Subcutaneous adipose tissue (tissue), 4 donors: Measurements from ENCODE around the gene FUT8. TPM values are rescaled to one million over a fixed set of nuclear protein-coding genes. Genes with fewer than 3 reads are reported as not detected.

Source experiments
- total RNA-seq, 4 donors: library from RNA; depleted of rRNA; stranded (reverse); fragments of >200 nt; gene quantifications; one replicate each; pipeline ENCODE4 v1.1.0, GENCODE V29; 2016
- TF ChIP-seq, protein P1 (sequence below): fragments of 450-650 bp; IDR thresholded peaks from one replicate; pipeline ENCODE4 v1.5.1; 2016; ENCODE audit warnings: low read depth, mild to moderate bottlenecking, control low read depth, antibody characterized with exemption, moderate library complexity

The FUT8 gene
- total RNA-seq, 4 donors from 2014 or later, result 21.8 to 33.3 (median 24.7) TPM

DNA sequence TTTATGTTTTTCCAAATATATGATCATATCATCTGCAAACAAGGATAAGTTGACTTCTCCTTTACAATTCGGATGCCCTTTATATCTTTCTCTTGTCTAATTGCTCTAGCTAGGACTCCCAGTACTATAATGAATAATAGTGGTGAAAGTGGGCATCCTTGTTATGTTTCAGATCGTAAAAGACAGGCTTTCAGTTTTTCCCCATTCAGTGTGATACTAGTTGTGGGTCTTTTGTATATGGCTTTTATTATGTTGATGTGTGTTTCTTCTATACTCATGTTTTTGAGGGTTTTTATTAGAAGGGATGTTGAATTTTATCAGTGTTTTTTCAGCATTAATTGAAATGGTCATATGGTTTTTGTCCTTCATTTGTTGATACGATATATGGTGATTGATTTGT lies 97.3 kb downstream of the FUT8 start:
- TF ChIP-seq, protein P1, sequence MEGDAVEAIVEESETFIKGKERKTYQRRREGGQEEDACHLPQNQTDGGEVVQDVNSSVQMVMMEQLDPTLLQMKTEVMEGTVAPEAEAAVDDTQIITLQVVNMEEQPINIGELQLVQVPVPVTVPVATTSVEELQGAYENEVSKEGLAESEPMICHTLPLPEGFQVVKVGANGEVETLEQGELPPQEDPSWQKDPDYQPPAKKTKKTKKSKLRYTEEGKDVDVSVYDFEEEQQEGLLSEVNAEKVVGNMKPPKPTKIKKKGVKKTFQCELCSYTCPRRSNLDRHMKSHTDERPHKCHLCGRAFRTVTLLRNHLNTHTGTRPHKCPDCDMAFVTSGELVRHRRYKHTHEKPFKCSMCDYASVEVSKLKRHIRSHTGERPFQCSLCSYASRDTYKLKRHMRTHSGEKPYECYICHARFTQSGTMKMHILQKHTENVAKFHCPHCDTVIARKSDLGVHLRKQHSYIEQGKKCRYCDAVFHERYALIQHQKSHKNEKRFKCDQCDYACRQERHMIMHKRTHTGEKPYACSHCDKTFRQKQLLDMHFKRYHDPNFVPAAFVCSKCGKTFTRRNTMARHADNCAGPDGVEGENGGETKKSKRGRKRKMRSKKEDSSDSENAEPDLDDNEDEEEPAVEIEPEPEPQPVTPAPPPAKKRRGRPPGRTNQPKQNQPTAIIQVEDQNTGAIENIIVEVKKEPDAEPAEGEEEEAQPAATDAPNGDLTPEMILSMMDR, result no peak

DNA sequence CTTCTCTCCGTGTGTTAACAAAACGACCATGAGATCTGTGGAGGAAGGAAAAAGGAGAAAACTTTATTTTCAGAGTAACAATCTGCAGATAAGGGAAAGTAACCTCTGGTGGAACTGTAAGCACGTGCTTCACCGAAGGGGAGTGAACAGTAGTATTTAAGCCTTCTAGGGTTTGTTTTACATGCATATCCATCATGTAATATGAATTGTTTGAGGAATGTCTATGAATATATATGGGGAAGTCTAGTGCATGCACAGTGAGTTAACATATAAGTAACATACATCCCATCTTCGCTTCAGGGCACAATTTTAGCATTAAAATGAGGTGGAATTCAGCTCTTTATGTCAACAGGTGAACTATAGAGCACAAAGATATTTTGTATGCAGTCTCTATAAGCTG lies 101.1 kb downstream of the FUT8 start:
- TF ChIP-seq, protein P1, result no peak

DNA sequence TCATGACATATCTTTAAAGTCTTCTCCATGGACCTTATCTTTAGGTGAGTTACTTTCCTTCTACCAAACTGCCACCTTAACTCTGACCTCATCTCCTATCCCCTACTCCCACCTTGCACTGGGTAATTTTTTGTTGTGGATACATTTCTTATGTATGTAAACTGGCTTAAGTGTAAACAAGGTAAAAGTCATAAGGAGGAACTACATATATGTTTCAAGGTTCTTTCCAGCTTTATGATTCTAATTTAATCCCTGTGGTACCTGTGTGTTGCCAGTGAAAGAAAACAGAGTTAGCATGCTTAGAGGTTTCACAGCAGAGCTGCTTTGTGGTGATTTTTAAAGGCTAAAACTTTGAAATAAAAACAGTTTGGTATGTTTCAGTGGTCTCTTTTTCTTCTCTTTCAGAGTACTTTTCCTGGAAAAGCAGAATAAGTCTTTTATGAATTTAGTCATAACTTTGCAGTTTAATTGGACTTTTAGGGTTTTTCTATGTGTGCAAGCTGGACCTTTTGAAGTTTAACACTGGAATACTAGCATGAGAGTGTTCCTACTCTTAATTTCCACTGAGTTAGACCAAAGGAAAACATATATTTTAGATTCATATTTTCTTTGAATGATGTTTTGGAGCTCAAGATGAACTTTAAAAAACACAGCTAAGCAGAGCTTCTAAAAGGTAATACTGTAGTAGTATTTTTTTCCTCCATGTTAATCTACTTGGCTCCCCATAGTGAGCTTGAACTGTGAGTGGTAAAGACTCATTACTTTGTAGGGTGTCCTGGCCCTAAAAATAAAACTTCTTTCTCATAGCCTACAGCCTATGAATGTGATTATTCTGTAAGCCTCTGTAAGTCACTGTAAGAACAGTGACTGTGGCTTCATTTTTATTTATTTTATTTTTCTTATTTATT lies 105.4 kb downstream of the FUT8 start:
- TF ChIP-seq, protein P1, result no peak

DNA sequence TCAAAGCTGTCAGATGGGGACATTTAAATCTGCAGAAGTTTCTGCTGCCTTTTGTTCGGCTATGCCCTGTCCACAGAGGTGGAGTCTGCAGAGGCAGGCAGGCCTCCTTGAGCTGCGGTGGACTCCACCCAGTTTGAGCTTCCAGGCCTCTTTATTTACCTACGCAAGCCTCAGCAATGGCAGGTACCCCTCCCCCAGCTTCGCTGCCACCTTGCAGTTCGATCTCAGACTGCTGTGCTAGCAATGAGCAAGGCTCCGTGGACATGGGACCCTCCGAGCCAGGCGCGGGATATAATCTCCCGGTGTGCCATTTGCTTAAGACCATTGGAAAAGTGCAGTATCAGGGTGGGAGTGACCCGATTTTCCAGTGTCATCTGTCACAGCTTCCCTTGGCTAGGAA lies 115.5 kb downstream of the FUT8 start:
- TF ChIP-seq, protein P1, result no peak

DNA sequence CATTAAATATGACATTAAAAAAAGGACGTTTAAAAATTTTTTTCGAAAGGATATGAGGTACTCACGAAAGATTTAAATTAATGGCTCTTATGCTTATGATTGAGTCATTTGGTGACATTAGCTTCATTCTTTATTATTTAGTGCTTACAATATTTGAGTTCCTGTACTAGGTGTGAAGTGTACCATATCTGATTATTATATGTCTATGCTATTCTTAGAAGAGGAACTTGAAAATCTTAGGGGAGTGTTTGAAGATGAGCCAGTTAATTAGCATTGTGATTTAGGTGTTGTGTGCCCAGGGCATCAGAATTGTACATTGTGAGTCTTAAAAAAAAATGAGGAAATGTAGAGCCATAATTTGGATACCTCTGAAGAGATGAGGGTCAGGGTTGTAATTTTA lies 118.6 kb downstream of the FUT8 start:
- TF ChIP-seq, protein P1, result no peak

DNA sequence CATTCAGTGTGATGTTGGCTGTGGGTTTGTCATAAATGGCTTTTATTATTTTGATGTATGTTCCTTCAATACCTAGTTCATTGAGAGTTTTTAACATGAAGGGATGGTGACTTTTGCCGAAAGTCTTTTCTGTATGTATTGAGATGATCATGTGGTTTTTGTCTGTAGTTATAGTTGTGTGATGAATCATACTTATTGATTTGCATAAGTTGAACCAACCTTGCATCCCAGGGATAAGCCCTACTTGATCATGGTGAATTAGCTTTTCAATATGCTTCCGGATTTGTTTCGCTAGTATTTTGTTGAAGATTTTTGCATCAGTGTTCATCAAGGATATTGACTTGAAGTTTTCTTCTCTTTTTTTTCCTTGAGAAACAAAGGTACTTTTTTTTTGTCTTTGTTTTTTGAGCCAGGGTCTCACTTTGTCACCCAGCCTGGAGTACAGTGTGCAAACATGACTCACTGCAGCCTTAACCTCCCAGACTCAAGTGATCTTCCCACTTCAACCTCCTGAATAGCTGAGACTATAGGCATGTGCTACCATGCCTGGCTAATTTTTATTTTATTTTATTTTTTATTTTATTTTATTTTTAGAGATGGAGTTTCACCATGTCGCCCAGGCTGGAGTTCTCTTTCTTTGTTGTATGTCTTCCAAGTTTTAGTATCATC lies 121.3 kb downstream of the FUT8 start:
- TF ChIP-seq, protein P1, result no peak

DNA sequence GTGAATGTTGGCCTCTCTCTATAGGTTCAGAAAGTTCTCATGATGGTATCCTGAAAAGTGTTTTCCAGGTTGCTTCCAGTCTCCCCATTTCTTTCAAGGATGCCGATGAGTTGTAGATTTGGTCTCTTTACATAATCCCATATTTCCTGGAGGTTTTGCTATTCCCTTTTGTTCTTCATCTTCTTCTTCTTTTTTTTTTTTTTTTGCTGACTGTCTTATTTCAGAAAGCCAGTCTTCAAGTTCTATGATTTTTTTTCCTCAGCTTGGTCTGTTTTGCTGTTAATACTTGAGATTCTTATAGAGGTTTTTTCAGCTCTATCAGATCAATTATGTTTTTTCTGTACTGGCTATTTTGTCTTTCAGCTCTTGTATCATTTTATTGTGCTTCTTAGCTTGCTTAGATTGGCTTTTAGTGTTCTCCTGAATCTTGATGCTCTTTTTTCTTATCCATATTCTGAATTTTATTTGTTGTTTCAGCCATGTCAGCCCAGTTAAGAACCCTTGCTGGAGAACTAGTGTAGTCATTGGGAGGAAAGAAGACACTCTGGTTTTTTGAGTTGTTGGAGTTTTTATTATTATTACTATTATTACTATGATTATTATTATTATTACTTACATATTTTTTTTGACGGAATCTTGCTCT lies 124.4 kb downstream of the FUT8 start:
- TF ChIP-seq, protein P1, result no peak
